Stimulated activated CD8-positive, alpha-beta memory T cell treated with anti-CD3 and anti-CD28 coated beads, Interleukin-4, amount 100 ng/mL, for 48 hours (primary cell): Measurements from ENCODE around the gene PCBD1.

Experiments
- DNase-seq: peaks from one replicate; pipeline ENCODE4 v3.0.0-alpha.2; 2020

Gene PCBD1

GRCh38 chr10:70917226-70917625 lies 28.9 kb upstream of the PCBD1 start:
- DNase-seq, result no peak

- no peak for DNase-seq
Observed at GRCh38 chr10:70916241-70916640, 27.9 kb upstream of the PCBD1 start.

- DNase-seq, result no peak
Observed at GRCh38 chr10:70915806-70916205, 27.4 kb upstream of the PCBD1 start.

GRCh38 chr10:70915206-70915605 lies 26.8 kb upstream of the PCBD1 start:
- DNase-seq, result no peak

- DNase-seq, result no peak
Observed at GRCh38 chr10:70914316-70914864, 26.0 kb upstream of the PCBD1 start.

- no peak for DNase-seq
Observed at GRCh38 chr10:70913893-70914240, 25.5 kb upstream of the PCBD1 start.

- no peak for DNase-seq
Observed at GRCh38 chr10:70913191-70913892, 25.0 kb upstream of the PCBD1 start.

- no peak for DNase-seq
Observed at GRCh38 chr10:70912556-70912955, 24.2 kb upstream of the PCBD1 start.

- no peak for DNase-seq
Observed at GRCh38 chr10:70911386-70911785, 23.0 kb upstream of the PCBD1 start.

GRCh38 chr10:70910486-70911341 lies 22.3 kb upstream of the PCBD1 start:
- no peak for DNase-seq

GRCh38 chr10:70909326-70909935 lies 21.1 kb upstream of the PCBD1 start:
- DNase-seq, result no peak

- DNase-seq, result no peak
Observed at GRCh38 chr10:70908406-70909296, 20.3 kb upstream of the PCBD1 start.

GRCh38 chr10:70907637-70908405 lies 19.5 kb upstream of the PCBD1 start:
- no peak for DNase-seq

- DNase-seq, result no peak
Observed at GRCh38 chr10:70906953-70907636, 18.7 kb upstream of the PCBD1 start.

- no peak for DNase-seq
Observed at GRCh38 chr10:70906031-70906783, 17.8 kb upstream of the PCBD1 start.

GRCh38 chr10:70905071-70906021 lies 17.0 kb upstream of the PCBD1 start:
- no peak for DNase-seq

GRCh38 chr10:70903262-70903921 lies 15.0 kb upstream of the PCBD1 start:
- DNase-seq, result peak; percentile 65

- DNase-seq, result no peak
Observed at GRCh38 chr10:70902661-70903261, 14.4 kb upstream of the PCBD1 start.
